Measurements from ENCODE around the gene C7orf25.

C7orf25 gene

GRCh38 chr7:42924223-42924838 lies 12.5 kb upstream of the C7orf25 start (continued):
- TF ChIP-seq ZBTB10 (tag by site-specific recombination; IDR thresholded peaks at IDR 0.05) (no peak), GLI2 (tag by site-specific recombination; IDR thresholded peaks at IDR 0.05; ENCODE audit: borderline replicate concordance, low read depth) (no peak), EGR2 (tag by site-specific recombination; IDR thresholded peaks at IDR 0.05; ENCODE audit: low read depth) (no peak), ZNF175 (tag by site-specific recombination; IDR thresholded peaks at IDR 0.05) (no peak), OVOL3 (tag by site-specific recombination; IDR thresholded peaks at IDR 0.05) (no peak), PRDM2 (tag by site-specific recombination; IDR thresholded peaks at IDR 0.05; ENCODE audit: borderline replicate concordance) (no peak)

DNA sequence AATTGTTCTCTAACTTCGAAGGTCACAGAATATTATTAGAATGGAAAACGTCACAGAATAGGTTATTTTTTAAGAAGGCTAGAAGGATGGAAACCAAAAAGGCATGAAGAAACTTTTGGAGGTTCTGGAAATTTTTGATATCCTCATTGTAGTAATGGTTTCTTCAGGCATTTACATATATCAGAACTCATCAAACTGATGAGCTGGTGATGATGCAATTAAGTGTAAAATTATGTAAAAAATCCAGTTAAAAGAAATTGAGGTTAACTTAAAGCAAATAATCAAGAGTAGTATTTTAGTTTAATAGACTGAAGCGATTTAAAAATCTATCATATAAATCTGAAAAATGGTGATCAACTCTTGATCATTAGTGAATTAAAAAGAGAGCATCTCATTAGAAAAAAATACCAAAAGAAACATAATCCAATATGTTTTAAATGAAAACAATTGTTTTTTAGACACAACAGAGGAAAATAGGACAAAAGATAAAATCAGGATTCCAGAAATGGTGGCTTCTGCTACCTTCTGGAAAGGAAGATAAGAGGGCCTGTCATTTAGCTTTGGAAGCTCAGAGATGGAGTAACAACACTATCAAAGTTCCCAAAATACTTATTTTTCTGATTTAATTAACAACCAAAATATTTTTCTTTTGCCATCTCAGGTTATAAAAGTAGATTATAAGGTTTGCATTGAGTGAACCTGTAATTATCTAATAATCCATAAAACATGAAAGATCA lies 10.3 kb upstream of the C7orf25 start:
- Histone ChIP-seq H3K36me3 (ENCODE audit: control insufficient read depth in 2 of 2, insufficient read depth in 1 of 2, low read length in 2 of 2) (peaks cover 78 to 86% of the 10 kb centered on the region in 2 experiments), H3K27ac (ENCODE audit: extremely low read depth, low read depth, low read length) (no peak overlapping the region), H3K9me3 (ENCODE audit: control insufficient read depth, insufficient read depth, low read depth, low read length) (no peaks in the 10 kb centered on the region), H3K4me1 (ENCODE audit: control insufficient read depth, insufficient read depth, low read length) (no peaks in the 10 kb centered on the region), H3K4me3 (ENCODE audit: low read depth, low read length) (no peak overlapping the region)
- ChIA-PET POLR2A (interaction anchor here (1.4 kb wide), 1 partner anchor 10 kb away, joined by 4 read pairs; the partner anchor contains the start of genes MRPL32 and PSMA2), CTCF (interaction anchor here (1.5 to 1.8 kb wide), 2 partner anchors 10 to 340 kb away, joined by 3 to 4 read pairs; no protein-coding TSS in a partner anchor)
- TF ChIP-seq ZNF394 (tag by site-specific recombination; IDR thresholded peaks at IDR 0.05; ENCODE audit: borderline replicate concordance), result no peak
- TF ChIP-seq ZNF184 (tag by site-specific recombination; IDR thresholded peaks at IDR 0.05), result no peak
- no peak for TF ChIP-seq KLF16 (tag by site-specific recombination; IDR thresholded peaks at IDR 0.05)
- TF ChIP-seq REST (tag by site-specific recombination; IDR thresholded peaks at IDR 0.05), result no peak
- TF ChIP-seq ZNF623 (tag by site-specific recombination; IDR thresholded peaks at IDR 0.05), result no peak
- no peak for TF ChIP-seq ZNF701 (tag by site-specific recombination; IDR thresholded peaks at IDR 0.05)
- no peak for TF ChIP-seq ZNF544 (tag by site-specific recombination; IDR thresholded peaks at IDR 0.05)
- TF ChIP-seq ZNF837 (tag by site-specific recombination; IDR thresholded peaks at IDR 0.05), result no peak
- no peak for TF ChIP-seq ZXDB (tag by site-specific recombination; IDR thresholded peaks at IDR 0.05)
- TF ChIP-seq PATZ1 (tag by site-specific recombination; IDR thresholded peaks at IDR 0.05), result no peak
- TF ChIP-seq ZNF423 (tag by site-specific recombination; IDR thresholded peaks at IDR 0.05), result no peak
- no peak for TF ChIP-seq ZNF626 (tag by site-specific recombination; IDR thresholded peaks at IDR 0.05)
- TF ChIP-seq ZBTB26 (tag by site-specific recombination; optimal IDR thresholded peaks at IDR 0.05), result no peak
